ENCODE data around the gene MXRA7.

DNA sequence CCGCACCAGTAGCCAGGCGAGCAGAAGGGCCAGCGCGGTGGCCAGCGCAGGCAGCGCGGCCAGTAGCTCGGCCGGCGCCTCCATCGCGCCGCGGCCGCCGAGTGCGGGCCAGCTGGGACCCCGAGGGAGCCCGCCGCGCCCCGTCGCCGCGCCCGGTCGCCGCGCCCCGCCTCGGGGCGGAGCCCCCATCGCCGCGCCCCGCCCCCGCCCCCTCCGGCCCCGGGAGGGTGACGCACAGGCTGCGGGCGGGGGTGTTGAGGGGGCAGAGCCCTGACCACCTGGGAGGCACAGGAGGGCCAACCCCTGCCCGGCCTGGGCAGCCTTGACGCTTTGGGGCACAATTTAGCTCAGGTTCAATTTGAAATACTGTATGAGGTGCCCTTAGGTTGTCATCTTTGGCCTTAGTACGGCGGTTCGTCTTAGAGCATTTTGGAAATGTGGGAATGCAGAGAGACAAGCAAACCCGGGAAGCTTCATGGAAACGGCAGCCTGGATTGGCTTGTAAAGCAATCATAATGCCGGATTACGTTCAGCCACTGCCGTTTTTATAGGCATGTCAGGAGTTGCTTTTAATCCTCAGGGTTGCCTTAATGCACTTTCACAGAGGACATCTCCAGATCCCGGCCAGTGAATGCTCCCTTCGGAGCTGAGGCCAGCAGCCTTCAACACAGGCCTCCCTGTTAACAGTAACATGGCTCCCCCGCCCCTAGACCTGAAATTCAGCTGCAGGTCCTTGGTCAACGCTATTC is at the start of gene MXRA7:
- TF ChIP-seq, protein P1, sequence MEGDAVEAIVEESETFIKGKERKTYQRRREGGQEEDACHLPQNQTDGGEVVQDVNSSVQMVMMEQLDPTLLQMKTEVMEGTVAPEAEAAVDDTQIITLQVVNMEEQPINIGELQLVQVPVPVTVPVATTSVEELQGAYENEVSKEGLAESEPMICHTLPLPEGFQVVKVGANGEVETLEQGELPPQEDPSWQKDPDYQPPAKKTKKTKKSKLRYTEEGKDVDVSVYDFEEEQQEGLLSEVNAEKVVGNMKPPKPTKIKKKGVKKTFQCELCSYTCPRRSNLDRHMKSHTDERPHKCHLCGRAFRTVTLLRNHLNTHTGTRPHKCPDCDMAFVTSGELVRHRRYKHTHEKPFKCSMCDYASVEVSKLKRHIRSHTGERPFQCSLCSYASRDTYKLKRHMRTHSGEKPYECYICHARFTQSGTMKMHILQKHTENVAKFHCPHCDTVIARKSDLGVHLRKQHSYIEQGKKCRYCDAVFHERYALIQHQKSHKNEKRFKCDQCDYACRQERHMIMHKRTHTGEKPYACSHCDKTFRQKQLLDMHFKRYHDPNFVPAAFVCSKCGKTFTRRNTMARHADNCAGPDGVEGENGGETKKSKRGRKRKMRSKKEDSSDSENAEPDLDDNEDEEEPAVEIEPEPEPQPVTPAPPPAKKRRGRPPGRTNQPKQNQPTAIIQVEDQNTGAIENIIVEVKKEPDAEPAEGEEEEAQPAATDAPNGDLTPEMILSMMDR (IDR thresholded peaks at IDR 0.05): no peak
- TF ChIP-seq POLR2A (IDR thresholded peaks at IDR 0.05): no peak
- TF ChIP-seq EP300 (IDR thresholded peaks at IDR 0.05): peak in 1 of 4 donors; percentile 16

Measured in sigmoid colon (tissue), 4 donors.